Immature natural killer cell (primary cell): Measurements from ENCODE around the gene RAMP3. TPM values are rescaled to one million over a fixed set of nuclear protein-coding genes. Genes with fewer than 3 reads are reported as not detected.

Experiments used
- DNase-seq, 3 donors: peaks; one replicate each; pipeline ENCODE4 v3.0.0; 2022; ENCODE audit warnings: mixed read lengths in 1 of 3
- H3K27ac Mint-ChIP-seq, 6 donors: one replicate each; pipeline ENCODE4 v1.8.0; 2020; ENCODE audit warnings: mixed read lengths in 6 of 6, mild to moderate bottlenecking in 5 of 6, inconsistent platforms in 4 of 6, moderate library complexity in 3 of 6
- H3K27me3 Mint-ChIP-seq, 3 donors: one replicate each; pipeline ENCODE4 v1.8.0; 2020 to 2021; ENCODE audit warnings: low read depth in 3 of 3, mild to moderate bottlenecking in 3 of 3, mixed read lengths in 3 of 3, moderate library complexity in 3 of 3, inconsistent platforms in 1 of 3
- H3K36me3 Mint-ChIP-seq, 3 donors: one replicate each; pipeline ENCODE4 v1.8.0; 2020; ENCODE audit warnings: mixed read lengths in 3 of 3, inconsistent platforms in 2 of 3, mild to moderate bottlenecking in 2 of 3
- H3K4me1 Mint-ChIP-seq, 2 donors: one replicate each; pipeline ENCODE4 v1.8.0; 2020; ENCODE audit warnings: inconsistent platforms in 2 of 2, mild to moderate bottlenecking in 2 of 2, mixed read lengths in 2 of 2, moderate library complexity in 1 of 2
- H3K4me3 Mint-ChIP-seq, 5 donors: one replicate each; pipeline ENCODE4 v1.8.0; 2020; ENCODE audit warnings: mild to moderate bottlenecking in 5 of 5, mixed read lengths in 5 of 5, inconsistent platforms in 3 of 5, moderate library complexity in 3 of 5
- H3K9me3 Mint-ChIP-seq, 6 donors: one replicate each; pipeline ENCODE4 v1.8.0; 2020; ENCODE audit warnings: mild to moderate bottlenecking in 6 of 6, mixed read lengths in 6 of 6, inconsistent platforms in 4 of 6, moderate library complexity in 3 of 6
- polyA plus RNA-seq, 3 donors: library from polyadenylated mRNA; unstranded; fragments of 300-500 nt; fragmentation: Illumina TruSeq; gene quantifications; one replicate each; pipeline ENCODE4 v1.2.3, GENCODE V29; 2021

RAMP3 gene
- polyA plus RNA-seq, 3 donors from 2014 or later: not detected

- H3K4me3 Mint-ChIP-seq: no peak overlapping the region
- no peaks in the 10 kb centered on the region for H3K4me1 Mint-ChIP-seq
Observed at GRCh38 chr7:45165857-45166256, 8.3 kb downstream of the RAMP3 start.

GRCh38 chr7:45171946-45172345 lies 14.4 kb downstream of the RAMP3 start:
- no peak for DNase-seq
- Mint-ChIP-seq H3K36me3 (no peaks in the 10 kb centered on the region), H3K9me3 (no peaks in the 10 kb centered on the region), H3K4me3 (no peak overlapping the region), H3K4me1 (no peaks in the 10 kb centered on the region), H3K27ac (no peak overlapping the region), H3K27me3 (peaks cover 2 to 9% (median 4%) of the 10 kb centered on the region in 3 donors)

More at GRCh38 chr7:45165857-45166256, 8.3 kb downstream of the RAMP3 start:
- DNase-seq: no peak
- H3K9me3 Mint-ChIP-seq: peaks cover 0 to 11% (median 5%) of the 10 kb centered on the region in 6 donors
- no peak overlapping the region for H3K27ac Mint-ChIP-seq
- H3K27me3 Mint-ChIP-seq: peaks cover 2 to 6% (median 2%) of the 10 kb centered on the region in 3 donors
- H3K36me3 Mint-ChIP-seq: peaks cover 0 to 5% (median 5%) of the 10 kb centered on the region in 3 donors

- H3K36me3 Mint-ChIP-seq: no peaks in the 10 kb centered on the region
- H3K27me3 Mint-ChIP-seq: peaks cover 2 to 6% (median 6%) of the 10 kb centered on the region in 3 donors
- no peak for DNase-seq
Observed at GRCh38 chr7:45173596-45174327, 16.2 kb downstream of the RAMP3 start.

DNA sequence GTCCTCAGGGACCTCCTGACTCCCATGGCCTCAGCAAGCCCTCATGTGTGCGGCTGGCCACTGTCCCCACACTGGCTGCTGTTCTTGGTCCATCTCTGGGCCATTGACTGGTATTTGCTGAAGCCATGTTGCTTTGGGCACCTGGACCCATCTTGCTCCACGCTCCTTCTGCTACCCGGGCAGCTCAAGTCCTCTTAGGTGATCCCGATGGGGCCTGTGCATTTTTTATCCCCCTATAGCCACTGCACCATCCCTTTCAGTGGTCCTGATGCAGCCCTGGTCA lies 16.7 kb downstream of the RAMP3 start:
- Mint-ChIP-seq H3K4me3 (no peak overlapping the region), H3K27ac (no peak overlapping the region), H3K4me1 (no peaks in the 10 kb centered on the region), H3K9me3 (no peaks in the 10 kb centered on the region), H3K36me3 (no peaks in the 10 kb centered on the region), H3K27me3 (peaks cover 2 to 6% (median 6%) of the 10 kb centered on the region in 3 donors)
- no peak for DNase-seq

More at GRCh38 chr7:45173596-45174327, 16.2 kb downstream of the RAMP3 start:
- H3K9me3 Mint-ChIP-seq: no peaks in the 10 kb centered on the region
- H3K27ac Mint-ChIP-seq: no peak overlapping the region
- H3K4me3 Mint-ChIP-seq: no peak overlapping the region
- no peaks in the 10 kb centered on the region for H3K4me1 Mint-ChIP-seq

DNA sequence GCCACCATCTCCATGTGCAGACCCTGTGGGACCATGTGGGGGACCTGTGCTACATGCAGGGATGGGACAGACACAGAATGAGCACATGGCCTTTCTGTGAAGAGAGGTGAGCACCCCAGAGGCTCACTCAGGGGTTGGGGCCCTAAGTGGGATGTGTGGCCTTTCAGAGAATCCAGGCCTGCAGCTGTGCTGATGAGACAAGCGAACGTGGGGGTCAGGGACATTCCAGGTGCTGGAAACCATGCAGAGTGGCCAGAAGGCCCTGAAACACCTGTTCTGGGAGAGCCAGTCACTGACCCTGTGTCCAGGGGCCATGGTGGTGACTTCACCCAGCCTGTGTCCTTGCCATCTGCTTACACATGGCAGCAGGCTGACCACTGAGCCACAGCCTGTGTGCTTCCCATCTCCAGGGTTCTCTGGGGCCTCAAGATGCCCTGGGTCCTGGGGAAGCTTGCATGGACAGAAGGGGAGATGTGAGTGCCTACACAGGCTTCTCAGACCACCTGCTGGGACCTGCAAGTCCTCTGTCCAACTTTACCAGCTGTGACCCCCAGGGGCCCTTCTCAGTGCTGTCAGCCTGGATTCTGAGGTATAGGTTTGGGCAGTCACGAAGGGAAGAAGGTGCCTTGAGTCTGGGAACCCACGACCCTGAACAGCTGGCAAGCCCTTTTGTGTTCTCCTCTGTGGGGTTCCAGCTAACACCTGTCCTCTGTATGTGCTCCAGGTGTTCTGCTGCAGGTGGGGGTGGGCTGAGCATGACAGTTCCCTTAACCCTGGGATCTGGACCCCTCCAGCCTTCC lies 17.6 kb downstream of the RAMP3 start:
- Mint-ChIP-seq H3K27me3 (peaks cover 2 to 6% (median 6%) of the 10 kb centered on the region in 3 donors), H3K27ac (no peak overlapping the region), H3K4me3 (no peak overlapping the region), H3K9me3 (no peaks in the 10 kb centered on the region), H3K36me3 (no peaks in the 10 kb centered on the region), H3K4me1 (no peaks in the 10 kb centered on the region)
- no peak for DNase-seq

GRCh38 chr7:45176091-45176490 lies 18.5 kb downstream of the RAMP3 start:
- no peak for DNase-seq
- Mint-ChIP-seq H3K27me3 (peaks cover 2 to 4% (median 4%) of the 10 kb centered on the region in 3 donors), H3K4me1 (no peaks in the 10 kb centered on the region), H3K27ac (no peak overlapping the region), H3K4me3 (no peak overlapping the region), H3K36me3 (no peaks in the 10 kb centered on the region), H3K9me3 (no peaks in the 10 kb centered on the region)

DNA sequence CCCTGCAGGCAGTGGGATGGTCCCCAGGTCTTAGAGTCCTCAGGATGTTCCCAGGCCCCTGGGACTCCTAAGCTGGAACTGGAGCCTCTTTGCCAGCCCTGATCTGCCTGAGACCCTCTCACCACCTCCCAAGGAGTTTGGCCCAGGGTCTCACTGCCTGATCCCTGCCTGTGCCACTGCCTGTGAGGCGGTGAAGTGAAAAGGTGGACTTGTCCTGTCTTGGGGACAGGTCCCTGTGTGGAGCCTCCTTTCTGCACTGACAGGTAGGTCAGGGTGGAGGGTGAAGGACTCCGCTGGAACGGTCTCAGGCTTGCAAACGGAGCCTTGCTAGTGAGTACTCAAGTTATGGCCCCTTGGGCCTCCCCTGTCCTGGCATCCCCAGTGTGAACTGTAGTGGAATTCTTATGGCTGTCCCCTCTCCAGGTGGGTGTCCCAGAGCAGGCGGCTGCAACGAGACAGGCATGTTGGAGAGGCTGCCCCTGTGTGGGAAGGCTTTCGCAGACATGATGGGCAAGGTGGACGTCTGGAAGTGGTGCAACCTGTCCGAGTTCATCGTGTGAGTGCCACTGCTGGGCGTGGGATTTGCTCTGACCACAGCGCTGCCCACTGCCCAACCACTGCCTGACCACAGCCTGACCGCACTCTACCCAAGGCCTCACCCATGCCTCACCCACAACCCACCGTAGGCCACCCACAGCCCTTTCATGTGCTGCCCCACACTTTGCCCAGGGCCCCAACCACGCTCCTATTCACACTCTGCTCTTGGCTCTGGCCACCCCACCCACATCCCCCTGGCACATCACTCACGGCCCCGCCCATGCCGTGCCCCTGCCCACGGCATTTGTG lies 19.5 kb downstream of the RAMP3 start:
- H3K9me3 Mint-ChIP-seq: no peaks in the 10 kb centered on the region
- peaks cover 2 to 4% (median 4%) of the 10 kb centered on the region in 3 donors for H3K27me3 Mint-ChIP-seq
- no peak for DNase-seq
- no peak overlapping the region for H3K27ac Mint-ChIP-seq
- H3K4me3 Mint-ChIP-seq: no peak overlapping the region
- H3K36me3 Mint-ChIP-seq: no peaks in the 10 kb centered on the region
- H3K4me1 Mint-ChIP-seq: no peaks in the 10 kb centered on the region

- no peak overlapping the region for H3K27ac Mint-ChIP-seq
- no peak overlapping the region for H3K4me3 Mint-ChIP-seq
- H3K27me3 Mint-ChIP-seq: peaks cover 2 to 4% (median 4%) of the 10 kb centered on the region in 3 donors
- no peaks in the 10 kb centered on the region for H3K9me3 Mint-ChIP-seq
- H3K36me3 Mint-ChIP-seq: no peaks in the 10 kb centered on the region
- no peaks in the 10 kb centered on the region for H3K4me1 Mint-ChIP-seq
- DNase-seq: no peak
Observed at GRCh38 chr7:45177801-45178200, 20.2 kb downstream of the RAMP3 start.

DNA sequence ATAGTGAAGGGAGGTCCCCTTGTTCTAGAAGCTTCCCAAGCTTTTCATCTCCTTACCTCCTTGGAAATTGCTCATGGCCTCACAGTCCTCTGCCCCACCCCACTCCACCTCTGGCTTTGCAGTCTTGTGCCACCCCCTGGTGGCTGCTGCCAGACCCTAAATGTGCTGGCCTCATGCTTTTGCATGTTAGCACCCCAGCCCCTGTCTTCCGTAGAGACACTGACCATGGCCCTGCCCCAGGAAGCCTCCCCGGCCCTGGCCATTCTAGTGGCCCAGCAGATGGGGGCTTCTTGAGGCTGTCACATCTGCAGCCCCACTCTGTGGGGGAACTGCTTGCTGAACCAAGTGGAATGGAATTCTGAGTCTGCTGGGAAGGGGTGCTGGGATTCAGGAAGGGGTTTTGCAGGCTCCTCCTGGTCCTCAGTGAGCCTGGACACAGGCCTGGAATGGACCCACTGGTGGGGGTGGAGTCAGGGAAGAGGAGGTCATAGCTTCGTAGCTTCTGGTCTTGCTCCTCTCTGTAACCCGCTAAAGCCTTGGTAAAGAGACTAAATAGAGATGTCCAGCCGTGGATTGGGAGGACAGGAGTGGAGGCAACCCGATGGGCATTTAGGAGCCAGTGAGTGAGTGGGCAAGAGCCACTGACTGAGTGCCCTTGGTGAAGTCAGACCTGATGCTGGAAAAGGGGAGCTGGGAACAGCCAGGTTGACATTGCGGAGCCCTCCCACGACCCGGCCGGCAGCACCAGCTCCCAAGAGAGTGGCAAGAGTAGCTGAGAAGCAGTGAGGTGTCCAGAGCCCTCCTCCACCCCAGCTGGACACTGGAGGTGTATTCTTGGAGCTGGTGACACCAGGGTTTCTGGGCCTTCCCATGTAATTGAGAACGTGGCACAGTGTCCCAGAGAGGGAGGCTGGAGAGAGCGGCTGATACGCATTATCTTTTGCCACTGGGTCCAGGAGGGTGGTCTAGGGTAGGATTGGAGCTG lies 20.9 kb downstream of the RAMP3 start:
- Mint-ChIP-seq H3K27me3 (peaks cover 2 to 4% (median 4%) of the 10 kb centered on the region in 3 donors), H3K4me1 (no peaks in the 10 kb centered on the region), H3K4me3 (no peak overlapping the region), H3K36me3 (no peaks in the 10 kb centered on the region), H3K9me3 (no peaks in the 10 kb centered on the region), H3K27ac (no peak overlapping the region)
- DNase-seq: no peak

- Mint-ChIP-seq H3K27me3 (peaks cover 2 to 4% (median 2%) of the 10 kb centered on the region in 3 donors), H3K4me1 (no peaks in the 10 kb centered on the region), H3K9me3 (no peaks in the 10 kb centered on the region), H3K4me3 (no peak overlapping the region), H3K27ac (no peak overlapping the region), H3K36me3 (no peaks in the 10 kb centered on the region)
- no peak for DNase-seq
Observed at GRCh38 chr7:45179666-45180065, 22.1 kb downstream of the RAMP3 start.

DNA sequence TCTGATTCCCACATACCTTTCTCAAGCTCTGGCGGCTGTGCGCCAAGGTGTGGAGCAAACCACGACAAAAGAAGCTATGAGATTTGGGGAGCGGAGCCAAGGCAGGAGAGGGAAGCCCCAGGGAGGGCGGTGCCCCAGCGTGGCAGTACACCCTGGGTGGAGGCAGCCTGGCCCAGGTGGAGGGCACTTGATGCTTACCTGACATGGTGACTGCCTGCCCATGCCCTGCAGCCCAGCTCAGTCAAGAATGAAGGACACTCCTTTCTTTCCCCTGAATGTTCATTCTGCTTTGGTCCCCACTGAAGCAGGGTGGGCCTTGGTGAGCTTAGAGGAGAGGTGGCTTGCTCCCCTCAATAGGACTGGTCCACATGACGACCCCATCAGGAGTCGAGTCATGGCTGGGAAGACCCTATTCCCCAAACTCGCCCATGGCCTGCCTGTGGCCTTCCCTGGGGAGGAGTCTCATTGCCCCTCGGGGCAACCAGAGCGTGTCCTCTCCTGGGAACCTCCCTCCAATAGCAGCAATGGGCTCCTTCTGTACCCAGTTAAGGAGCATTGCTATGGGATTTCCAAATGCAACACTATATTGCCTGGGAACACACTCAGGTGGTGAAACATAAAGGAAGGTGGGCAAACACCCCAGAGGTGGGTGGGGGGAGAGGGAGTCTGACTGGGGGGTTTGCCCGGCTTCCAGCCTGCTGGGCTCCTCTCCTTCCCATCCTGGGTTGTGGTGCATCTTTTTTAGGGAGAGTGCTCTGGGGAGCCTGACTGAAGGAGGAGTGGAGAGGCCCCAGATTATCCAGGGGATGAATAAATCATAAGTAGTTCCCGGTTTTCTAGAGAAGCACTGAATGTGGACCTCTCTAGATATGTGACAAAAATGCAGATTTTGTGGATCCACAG lies 22.7 kb downstream of the RAMP3 start:
- Mint-ChIP-seq H3K27me3 (peaks cover 0 to 4% (median 2%) of the 10 kb centered on the region in 3 donors), H3K27ac (no peak overlapping the region), H3K4me3 (no peak overlapping the region), H3K36me3 (no peaks in the 10 kb centered on the region), H3K9me3 (no peaks in the 10 kb centered on the region), H3K4me1 (no peaks in the 10 kb centered on the region)
- no peak for DNase-seq

- no peak for DNase-seq
- no peak overlapping the region for H3K27ac Mint-ChIP-seq
- H3K9me3 Mint-ChIP-seq: no peaks in the 10 kb centered on the region
- H3K27me3 Mint-ChIP-seq: peaks cover 1 to 2% (median 2%) of the 10 kb centered on the region in 3 donors
- H3K4me3 Mint-ChIP-seq: no peak overlapping the region
- H3K4me1 Mint-ChIP-seq: no peaks in the 10 kb centered on the region
- no peaks in the 10 kb centered on the region for H3K36me3 Mint-ChIP-seq
Observed at GRCh38 chr7:45181286-45181960, 23.8 kb downstream of the RAMP3 start.
